Stomach smooth muscle (tissue), 2 donors: Measurements from ENCODE around the gene PRKACB.
"Not testable (repeated sequence)": the region's sequence is repeated elsewhere in the genome, so short reads cannot be mapped to it uniquely, and the experiment has no call there.

Experiments used
- H3K27ac ChIP-seq: one replicate; pipeline ENCODE4 v1.7.0; 2013; ENCODE audit warnings: mild to moderate bottlenecking, low read length, inconsistent platforms
- H3K27me3 ChIP-seq, 2 donors: one replicate each; pipeline ENCODE4 v1.7.0; 2013; ENCODE audit warnings: low read length in 2 of 2; ENCODE audit not compliant: insufficient read depth in 2 of 2, control insufficient read depth in 1 of 2
- H3K36me3 ChIP-seq, 2 donors: one replicate each; pipeline ENCODE4 v1.7.0; 2013; ENCODE audit warnings: low read length in 2 of 2; ENCODE audit not compliant: control insufficient read depth in 2 of 2, insufficient read depth in 2 of 2
- H3K4me1 ChIP-seq: one replicate; pipeline ENCODE4 v1.7.0; 2013; ENCODE audit warnings: low read length; ENCODE audit not compliant: control insufficient read depth, insufficient read depth
- H3K4me3 ChIP-seq, 2 donors: one replicate each; pipeline ENCODE4 v1.7.0; 2013; ENCODE audit warnings: low read length in 2 of 2
- H3K9ac ChIP-seq, 2 donors: one replicate each; pipeline ENCODE4 v1.7.0; 2013; ENCODE audit warnings: low read length in 2 of 2, mild to moderate bottlenecking in 1 of 2
- H3K9me3 ChIP-seq, 2 donors: one replicate each; pipeline ENCODE4 v1.7.0; 2013; ENCODE audit warnings: low read length in 2 of 2; ENCODE audit not compliant: control insufficient read depth in 2 of 2
- donor health status: healthy.
- donor health status: Pancreatic carcinoma.

Gene PRKACB

DNA sequence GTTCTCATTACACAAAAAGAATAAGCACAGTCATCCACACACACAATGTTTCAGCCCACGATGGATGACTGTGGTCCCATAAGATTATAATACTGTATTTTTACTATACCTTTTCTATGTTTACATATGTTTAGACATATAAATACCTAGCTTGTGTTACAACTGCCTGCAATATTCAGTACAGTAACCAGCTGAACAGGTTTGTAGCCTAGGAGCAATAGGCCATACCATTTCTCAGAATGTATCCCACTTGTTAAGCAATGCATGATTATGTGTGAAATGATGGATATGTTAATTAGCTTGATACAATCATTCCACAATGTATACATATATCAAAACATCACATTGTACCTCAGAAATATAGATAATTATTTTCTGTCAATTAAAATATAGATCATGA is 124.3 kb downstream of the PRKACB start:
- H3K36me3 ChIP-seq, result no peaks in the 10 kb centered on the region
- no peaks in the 10 kb centered on the region for H3K9me3 ChIP-seq
- no peak overlapping the region for H3K4me3 ChIP-seq
- no peak overlapping the region for H3K27ac ChIP-seq
- H3K27me3 ChIP-seq, result no peaks in the 10 kb centered on the region
- no peaks in the 10 kb centered on the region for H3K4me1 ChIP-seq
- H3K9ac ChIP-seq, result no peak overlapping the region

DNA sequence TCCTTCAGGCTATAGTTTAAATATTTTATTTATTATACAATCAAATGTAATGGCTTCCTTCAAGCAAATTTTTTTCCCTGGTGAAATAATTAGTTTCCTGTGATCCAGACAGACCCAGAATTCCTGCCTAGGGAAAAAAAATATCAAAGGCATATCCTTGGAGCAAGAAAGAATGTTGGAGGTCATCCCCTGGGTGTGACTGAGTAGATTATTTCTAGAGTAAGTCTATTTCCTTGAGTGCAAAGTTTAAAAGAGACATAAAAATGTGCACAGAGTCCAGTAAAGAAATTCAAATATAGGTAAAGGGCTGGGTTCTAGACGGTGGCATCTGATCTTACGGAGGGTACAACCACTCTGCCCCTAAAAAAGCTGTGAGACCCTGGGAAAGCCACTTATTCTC is 125.2 kb downstream of the PRKACB start:
- Histone ChIP-seq H3K4me1 (no peaks in the 10 kb centered on the region), H3K9me3 (no peaks in the 10 kb centered on the region), H3K4me3 (no peak overlapping the region), H3K9ac (no peak overlapping the region), H3K36me3 (no peaks in the 10 kb centered on the region), H3K27me3 (no peaks in the 10 kb centered on the region), H3K27ac (no peak overlapping the region)

DNA sequence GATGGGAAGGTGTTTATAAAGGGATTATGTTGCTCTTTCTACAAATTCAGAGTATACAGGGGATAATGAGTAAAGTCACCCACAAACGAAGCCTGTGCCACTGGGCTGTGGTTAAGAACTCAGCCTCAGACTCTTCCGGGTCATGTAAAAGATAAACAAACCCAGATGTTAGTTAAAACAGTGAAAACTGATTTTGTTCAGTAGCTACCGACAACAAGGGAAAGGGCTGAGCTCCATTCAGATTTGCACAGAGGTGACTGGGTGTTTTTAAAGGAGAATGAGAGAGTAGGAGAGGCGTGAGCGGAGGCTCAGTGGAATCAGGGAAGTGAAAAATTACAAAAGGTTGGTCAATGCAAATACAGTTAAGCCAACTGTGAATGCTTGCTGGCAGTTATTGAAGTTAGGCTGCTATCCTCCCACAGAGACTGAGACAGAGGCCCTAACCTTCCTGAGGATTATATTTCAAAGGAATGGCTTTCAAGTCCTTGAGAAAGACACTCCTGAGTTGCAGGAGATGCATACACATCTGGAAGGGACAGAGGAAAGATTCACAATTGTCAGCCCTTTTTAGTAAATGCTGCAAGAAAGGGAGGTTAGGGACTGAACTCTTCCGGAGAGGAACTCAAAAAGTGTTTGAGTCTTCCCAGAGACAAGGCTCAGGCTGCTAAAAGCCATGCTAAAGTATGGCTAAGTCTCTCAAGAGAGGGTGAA is 127.5 kb downstream of the PRKACB start:
- H3K9me3 ChIP-seq, result no peaks in the 10 kb centered on the region
- no peaks in the 10 kb centered on the region for H3K27me3 ChIP-seq
- H3K4me1 ChIP-seq, result no peaks in the 10 kb centered on the region
- H3K27ac ChIP-seq, result no peak overlapping the region
- H3K36me3 ChIP-seq, result no peaks in the 10 kb centered on the region
- H3K9ac ChIP-seq, result no peak overlapping the region
- no peak overlapping the region for H3K4me3 ChIP-seq

DNA sequence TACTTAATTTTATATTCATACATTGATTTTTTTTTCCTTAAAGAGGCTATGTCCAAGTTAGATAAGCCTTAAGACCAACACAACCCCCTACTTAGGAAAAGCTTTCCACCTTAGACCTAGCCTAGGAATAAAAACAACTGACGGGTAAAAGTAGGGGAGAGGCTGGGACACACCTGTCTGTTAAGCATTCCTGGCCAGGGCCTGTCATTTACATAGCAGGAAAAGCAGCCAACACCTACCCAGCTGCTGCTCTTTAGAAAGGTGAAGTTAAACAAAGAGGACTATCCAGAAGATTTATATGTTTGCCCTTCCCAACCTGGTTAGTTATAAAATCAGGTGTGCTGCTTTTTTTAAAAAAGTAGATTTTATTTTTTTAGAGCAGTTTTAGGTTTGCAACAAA is 128.3 kb downstream of the PRKACB start:
- Histone ChIP-seq H3K9ac (no peak overlapping the region), H3K27me3 (no peaks in the 10 kb centered on the region), H3K4me3 (no peak overlapping the region), H3K27ac (no peak overlapping the region), H3K4me1 (no peaks in the 10 kb centered on the region), H3K36me3 (no peaks in the 10 kb centered on the region), H3K9me3 (no peaks in the 10 kb centered on the region)

DNA sequence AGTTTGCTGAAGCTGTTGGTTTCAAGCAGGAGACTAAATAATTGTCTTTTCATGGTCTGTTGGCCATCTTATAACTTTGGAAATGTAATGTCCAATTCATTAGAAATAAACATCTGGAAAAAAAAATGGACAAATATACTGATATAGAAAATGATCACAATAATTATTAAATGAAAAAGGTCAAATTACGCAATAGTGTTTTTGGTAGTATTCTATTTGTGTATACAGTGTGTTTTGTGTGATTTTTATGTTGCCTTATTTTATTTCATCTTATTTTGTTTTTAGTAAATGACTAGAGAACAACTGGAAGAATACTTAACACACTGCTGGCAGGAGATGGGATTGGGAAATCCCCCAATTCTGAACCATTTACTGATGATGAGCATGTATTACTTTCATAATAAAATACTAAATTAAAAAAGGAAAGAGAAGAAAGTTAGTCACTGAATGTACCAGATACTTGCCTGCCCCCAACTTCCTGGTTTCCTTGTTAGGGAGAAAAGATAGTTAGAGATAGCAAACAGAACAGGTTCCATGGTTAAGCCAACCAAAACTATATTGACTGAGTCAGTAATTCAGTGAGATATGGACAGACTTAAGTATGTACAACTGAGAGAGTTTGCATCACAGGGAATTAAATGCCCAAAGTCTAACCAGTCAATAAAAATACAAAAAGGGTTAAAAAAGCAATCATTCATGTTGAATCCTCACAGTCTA is 133.4 kb downstream of the PRKACB start:
- Histone ChIP-seq H3K4me1 (no peaks in the 10 kb centered on the region), H3K4me3 (no peak overlapping the region), H3K27me3 (no peaks in the 10 kb centered on the region), H3K27ac (no peak overlapping the region), H3K9me3 (no peaks in the 10 kb centered on the region), H3K9ac (no peak overlapping the region), H3K36me3 (no peaks in the 10 kb centered on the region)

DNA sequence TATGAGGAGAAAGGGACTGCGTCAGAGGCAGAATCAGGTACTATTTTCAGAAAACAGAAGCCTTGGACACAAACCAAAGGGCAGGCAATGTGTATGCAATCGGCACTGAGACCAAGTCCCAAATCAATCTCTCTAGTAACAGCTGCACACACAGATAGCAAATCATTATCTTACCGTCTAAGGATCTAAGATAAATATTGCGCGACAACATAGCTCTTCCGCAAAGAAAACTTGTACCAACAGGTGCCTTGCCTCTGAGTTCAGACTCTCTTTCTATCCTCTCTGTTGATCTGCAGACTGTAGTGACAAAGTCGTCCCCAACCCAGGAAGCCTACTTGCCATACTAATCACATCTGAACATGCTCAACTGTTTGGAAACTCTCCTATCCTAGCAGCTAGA is 134.8 kb downstream of the PRKACB start:
- Histone ChIP-seq H3K4me1 (no peaks in the 10 kb centered on the region), H3K4me3 (no peak overlapping the region), H3K9me3 (no peaks in the 10 kb centered on the region), H3K27ac (no peak overlapping the region), H3K36me3 (no peaks in the 10 kb centered on the region), H3K9ac (no peak overlapping the region), H3K27me3 (no peaks in the 10 kb centered on the region)

DNA sequence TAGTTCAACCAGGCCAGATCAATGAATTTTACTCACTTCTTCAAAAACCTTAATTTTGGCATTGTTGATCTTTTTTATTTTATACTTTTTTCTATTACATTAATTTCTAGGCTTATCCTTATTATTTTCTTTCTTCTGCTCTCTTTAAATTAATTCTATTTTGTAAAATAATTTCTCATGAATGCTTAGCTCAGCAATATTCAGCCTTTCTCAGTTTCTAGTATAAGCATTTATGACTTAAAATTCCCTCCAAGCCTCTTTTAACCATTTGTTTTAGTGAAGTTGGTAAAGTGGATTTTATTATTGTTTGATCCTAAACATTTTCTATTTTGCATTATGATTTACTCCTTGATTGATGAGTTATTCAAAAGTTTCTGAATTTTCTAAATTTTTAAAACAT is 136.8 kb downstream of the PRKACB start:
- H3K36me3 ChIP-seq, result no peaks in the 10 kb centered on the region
- H3K27ac ChIP-seq, result no peak overlapping the region
- no peaks in the 10 kb centered on the region for H3K9me3 ChIP-seq
- no peaks in the 10 kb centered on the region for H3K4me1 ChIP-seq
- H3K4me3 ChIP-seq, result no peak overlapping the region
- no peak overlapping the region for H3K9ac ChIP-seq
- no peaks in the 10 kb centered on the region for H3K27me3 ChIP-seq

DNA sequence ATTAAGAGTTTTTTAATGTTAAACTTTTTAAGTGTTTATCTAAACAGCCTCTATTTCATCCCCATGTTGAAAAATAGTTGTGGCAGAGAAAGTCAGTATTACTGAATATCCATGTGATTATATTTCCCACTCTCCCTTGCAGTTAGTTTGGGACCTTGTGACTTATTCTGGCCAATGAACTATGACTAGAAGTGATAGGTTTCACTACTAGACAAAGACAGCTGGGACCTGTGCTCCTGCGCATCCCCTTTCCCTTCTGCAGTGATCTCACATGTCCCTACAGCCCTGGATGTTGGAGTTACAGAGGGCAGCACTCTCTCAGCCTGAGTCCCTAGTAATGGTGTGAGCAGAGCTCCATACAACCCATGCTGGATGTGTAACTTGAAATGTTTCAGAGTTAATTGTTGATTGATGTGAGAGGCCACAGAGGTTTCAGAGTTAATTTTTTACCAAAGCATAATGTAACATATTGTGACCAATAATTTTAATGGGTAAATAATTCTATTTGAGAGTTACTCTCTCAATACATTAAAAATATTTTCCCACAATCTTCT is 138.8 kb downstream of the PRKACB start:
- Histone ChIP-seq H3K9me3 (peaks cover 0 to 3% of the 10 kb centered on the region in 2 donors), H3K36me3 (no peaks in the 10 kb centered on the region), H3K4me1 (no peaks in the 10 kb centered on the region), H3K9ac (no peak overlapping the region), H3K27me3 (no peaks in the 10 kb centered on the region), H3K27ac (no peak overlapping the region), H3K4me3 (no peak overlapping the region)

DNA sequence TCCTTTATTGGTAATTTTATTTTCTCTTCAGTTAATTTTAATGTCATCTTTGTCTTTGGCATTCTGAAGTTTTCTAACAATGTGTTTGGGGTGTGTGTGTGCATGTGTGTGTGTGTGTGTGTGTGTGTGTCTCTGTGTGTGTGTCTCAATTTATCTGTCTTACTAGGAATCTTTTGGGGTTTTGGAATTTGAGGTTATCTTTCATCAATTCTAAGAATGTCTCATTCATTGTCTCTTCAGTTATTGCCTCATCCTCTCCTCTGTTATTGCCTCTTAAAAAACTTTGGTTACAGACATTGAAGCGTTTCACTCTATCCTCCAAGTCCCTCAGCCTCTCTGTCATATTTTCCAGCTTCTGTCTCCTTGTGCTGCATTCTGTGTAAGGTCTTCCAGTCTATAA is 139.3 kb downstream of the PRKACB start:
- H3K9ac ChIP-seq, result no peak overlapping the region
- no peaks in the 10 kb centered on the region for H3K27me3 ChIP-seq
- no peaks in the 10 kb centered on the region for H3K36me3 ChIP-seq

DNA sequence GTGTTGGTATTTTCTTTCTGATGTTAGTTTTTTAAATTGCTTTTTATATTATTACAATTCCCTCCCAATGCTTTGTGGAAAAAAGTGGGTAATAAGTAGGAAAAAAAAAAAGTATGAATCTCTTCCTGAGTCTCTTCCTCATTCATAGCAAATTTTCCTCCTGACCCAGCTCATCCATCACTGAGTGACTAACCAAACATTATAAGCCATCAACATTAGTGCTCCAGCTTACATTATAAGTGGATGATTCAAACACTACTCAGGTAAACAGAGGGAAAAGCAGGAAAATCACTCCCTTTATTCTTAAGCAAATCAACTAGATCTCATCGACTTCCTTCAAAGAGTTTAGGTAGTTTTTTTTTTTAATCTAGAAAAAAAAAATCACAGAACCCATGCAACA is 142.0 kb downstream of the PRKACB start:
- H3K27me3 ChIP-seq, result no peaks in the 10 kb centered on the region
- H3K4me1 ChIP-seq, result no peaks in the 10 kb centered on the region
- no peaks in the 10 kb centered on the region for H3K36me3 ChIP-seq
- no peak overlapping the region for H3K27ac ChIP-seq
- H3K9ac ChIP-seq, result no peak overlapping the region
- no peak overlapping the region for H3K4me3 ChIP-seq
- H3K9me3 ChIP-seq, result peaks cover 4 to 5% of the 10 kb centered on the region in 2 donors

More for the DNA sequence above, 139.3 kb downstream of the PRKACB start:
- Histone ChIP-seq H3K9me3 (peaks cover 0 to 5% of the 10 kb centered on the region in 2 donors), H3K4me1 (no peaks in the 10 kb centered on the region), H3K27ac (no peak overlapping the region), H3K4me3 (no peak overlapping the region)

DNA sequence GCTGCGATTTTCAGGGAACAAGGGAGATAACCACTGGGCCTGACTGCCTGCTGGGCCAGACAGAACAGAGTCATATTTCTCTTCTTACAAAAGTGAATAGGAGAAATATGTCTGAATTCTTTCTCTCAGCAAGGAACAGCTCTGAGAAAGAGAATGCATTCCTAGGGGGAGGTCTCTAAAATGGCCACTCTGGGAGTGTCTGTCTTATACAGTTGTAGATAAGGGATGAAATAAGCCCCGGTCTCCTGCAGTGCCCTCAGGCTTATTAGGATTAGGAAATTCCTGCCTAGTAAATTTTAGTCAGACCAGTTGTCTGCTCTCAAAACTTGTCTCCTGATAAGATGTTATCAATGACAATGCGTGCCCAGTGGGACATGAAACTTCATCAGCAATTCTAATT is 143.3 kb downstream of the PRKACB start:
- H3K9ac ChIP-seq, H3K4me3 ChIP-seq, H3K27ac ChIP-seq, H3K4me1 ChIP-seq, H3K27me3 ChIP-seq, H3K36me3 ChIP-seq, H3K9me3 ChIP-seq: not testable (repeated sequence)
